HG03571 (cell line): ENCODE measurements around the gene ZFR.
"Not testable (repeated sequence)": the region's sequence is repeated elsewhere in the genome, so short reads cannot be mapped to it uniquely, and the experiment has no call there.

Experiments
- ATAC-seq: cut with Tn5 transposase; IDR thresholded peaks from one replicate; pipeline ENCODE4 v1.9.1; 2021; ENCODE audit not compliant: unreplicated experiment

The ZFR gene

GRCh38 chr5:32325062-32325461 lies 119.5 kb downstream of the ZFR start:
- ATAC-seq, result peak; percentile 48

GRCh38 chr5:32323741-32324140 lies 120.8 kb downstream of the ZFR start:
- no peak for ATAC-seq

DNA sequence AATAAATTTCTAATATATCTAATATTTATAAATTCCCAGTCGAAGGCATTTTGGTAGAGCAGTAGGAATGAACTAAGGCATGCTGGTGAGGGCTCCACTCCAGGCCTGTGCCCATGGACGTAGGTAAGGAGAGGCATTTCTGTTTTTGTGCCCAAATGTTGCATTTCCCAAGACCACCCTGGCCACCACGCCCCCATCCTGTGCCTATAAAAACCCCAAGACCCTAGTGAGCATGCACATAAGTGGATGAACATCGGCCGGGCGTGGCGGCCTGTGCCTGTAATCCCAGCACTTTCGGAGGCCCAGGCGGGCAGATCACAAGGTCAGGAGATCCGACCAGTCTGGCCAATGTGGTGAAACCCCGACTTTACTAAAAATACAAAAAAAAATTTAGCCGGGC lies 121.7 kb downstream of the ZFR start:
- no peak for ATAC-seq

GRCh38 chr5:32321787-32322186 lies 122.8 kb downstream of the ZFR start:
- ATAC-seq, result not testable (repeated sequence)

DNA sequence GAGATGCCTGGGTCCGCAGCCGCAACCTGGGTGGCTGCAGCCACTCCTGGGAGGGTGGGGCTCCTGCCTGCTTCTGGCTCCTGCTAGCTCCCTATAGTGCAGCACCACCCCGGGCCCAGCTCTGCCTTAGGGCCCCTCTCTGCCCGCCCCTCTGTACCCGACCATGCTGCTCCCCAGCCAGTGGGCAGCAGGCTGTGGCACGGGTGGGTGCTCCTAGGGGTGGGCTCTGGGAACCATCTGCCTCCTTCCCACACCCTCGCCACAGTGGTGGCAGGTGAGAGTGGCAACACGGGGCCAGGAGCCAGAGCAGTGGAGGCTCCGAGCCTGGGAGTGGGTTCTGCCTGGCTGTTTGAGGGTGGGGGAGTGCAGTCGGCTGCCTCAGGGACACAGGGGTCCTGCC lies 124.0 kb downstream of the ZFR start:
- no peak for ATAC-seq

- ATAC-seq, result no peak
These were observed 124.5 kb downstream of the ZFR start for GRCh38 chr5:32319926-32320543.

- ATAC-seq, result no peak
These were observed 125.1 kb downstream of the ZFR start for GRCh38 chr5:32319392-32319791.

- ATAC-seq, result no peak
These were observed 127.5 kb downstream of the ZFR start for GRCh38 chr5:32317041-32317440.

DNA sequence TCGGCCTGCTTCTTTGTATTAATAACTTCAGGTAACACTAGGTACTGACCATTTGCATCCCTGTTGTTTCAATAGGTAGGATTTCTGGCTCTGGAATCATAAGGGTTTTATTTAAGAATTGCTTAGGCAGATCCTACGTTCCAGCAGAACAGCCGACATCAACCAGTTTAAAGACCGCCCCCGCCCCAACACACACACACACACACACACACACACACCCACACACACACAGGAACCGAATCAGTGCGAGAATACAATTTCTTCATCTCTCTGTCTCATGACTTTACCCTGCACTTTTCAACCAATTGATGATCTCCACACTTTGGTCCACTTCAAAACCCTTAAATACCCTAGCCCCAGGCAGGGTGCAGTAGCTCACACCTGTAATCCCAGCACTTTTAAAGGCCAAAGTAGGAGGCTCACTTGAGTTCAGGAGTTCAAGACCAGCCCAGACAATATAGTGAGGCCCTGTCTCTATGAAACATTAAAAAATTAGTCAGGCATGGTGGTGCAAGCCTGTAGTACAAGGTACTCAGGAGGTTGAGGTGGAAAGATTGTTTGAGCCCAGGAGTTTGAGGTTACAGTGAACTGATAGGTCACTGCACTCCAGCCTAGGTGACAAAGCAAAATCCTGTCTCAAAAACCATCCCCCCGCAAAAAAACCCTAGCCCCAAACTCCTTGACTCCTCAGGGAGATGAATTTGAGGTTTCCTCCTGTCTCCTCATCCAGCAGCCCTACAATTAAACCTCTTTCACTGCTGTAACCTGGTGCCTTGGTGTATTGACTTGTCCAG lies 129.1 kb downstream of the ZFR start:
- ATAC-seq, result no peak

GRCh38 chr5:32314658-32315057 lies 129.9 kb downstream of the ZFR start:
- ATAC-seq, result no peak

GRCh38 chr5:32314152-32314488 lies 130.4 kb downstream of the ZFR start:
- not testable (repeated sequence) for ATAC-seq

- ATAC-seq, result peak; percentile 92
These were observed 131.8 kb downstream of the ZFR start, which contains the start of gene MTMR12 for GRCh38 chr5:32312595-32313332. MTMR12 (minus strand) TSS chr5:32312939; CDS start chr5:32312838, 101 bp downstream.

- ATAC-seq, result peak; percentile 21
These were observed 132.3 kb downstream of the ZFR start for GRCh38 chr5:32312197-32312594.

DNA sequence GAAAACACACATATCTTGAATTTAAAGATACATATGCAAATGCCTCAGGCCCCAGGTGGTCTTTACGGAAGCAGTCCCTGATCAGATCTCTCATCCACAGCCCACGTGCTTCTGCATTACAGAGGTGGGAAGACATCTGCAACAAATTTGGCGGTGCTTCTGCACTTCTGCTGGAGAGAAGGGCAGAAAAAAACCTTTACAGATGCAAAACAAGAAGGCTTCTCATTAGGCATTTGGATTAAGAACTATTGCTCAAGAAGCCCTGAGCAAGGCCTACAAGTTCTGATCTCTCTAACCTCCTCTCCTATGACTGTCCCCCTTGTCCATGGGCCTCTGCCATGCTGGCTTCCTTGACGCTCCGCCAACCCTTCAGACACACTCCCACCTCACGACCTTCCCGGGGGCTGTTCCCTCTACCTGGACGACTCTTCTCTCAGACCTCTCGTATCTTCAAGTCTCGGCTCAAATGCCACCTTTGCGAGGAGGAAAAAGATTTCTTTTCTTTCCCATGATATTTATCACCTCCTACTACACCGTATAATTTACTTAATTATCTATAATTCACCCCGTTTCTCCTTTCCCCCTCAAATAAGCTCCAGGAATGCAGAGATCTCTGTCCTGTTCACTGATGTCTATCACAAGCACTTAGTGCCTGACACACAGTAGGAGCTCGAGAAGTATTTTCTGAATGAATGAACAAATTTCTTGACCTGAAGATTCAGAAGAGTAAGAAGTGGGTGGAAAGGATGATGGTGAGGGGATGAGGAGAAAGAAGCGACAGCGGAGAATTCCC lies 132.9 kb downstream of the ZFR start:
- no peak for ATAC-seq

GRCh38 chr5:32309761-32310160 lies 134.8 kb downstream of the ZFR start:
- no peak for ATAC-seq

DNA sequence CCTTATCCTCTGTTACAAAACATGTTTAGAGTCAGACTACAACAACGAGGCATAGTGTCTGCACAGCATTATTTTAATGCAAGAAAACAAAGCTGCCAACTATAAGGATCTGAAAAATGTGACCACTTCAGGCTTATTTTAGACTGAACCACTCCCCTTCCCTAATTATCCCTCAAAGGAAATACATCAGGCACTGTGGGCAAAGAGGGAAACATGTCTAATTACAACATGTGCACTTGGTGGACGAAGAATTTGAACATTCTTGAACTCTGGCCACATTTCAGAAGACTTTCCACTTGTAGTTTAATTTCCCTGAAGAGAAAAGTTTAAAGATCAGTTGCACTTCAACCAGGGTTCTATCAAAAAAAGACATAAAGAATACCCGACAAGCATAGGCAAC lies 135.6 kb downstream of the ZFR start:
- no peak for ATAC-seq

DNA sequence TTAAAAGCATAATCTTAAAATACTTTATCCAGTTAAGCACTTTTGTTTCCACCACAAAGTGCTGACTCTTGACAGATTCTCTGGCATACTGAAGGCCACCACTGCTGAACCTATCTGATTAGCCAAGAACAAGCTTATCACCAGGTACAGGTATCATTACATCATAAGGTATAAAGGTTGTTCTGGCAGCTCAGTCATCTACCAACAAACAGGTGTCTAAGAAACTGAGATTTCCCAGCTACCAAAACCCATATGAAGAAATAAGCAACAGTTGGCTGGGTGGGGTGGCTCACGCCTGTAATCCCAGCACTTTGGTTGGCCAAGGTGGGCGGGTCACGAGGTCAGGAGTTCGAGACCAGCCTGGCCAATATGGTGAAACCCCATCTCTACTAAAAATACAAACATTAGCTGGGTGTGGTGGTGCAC lies 136.8 kb downstream of the ZFR start:
- no peak for ATAC-seq

- ATAC-seq, result no peak
These were observed 139.9 kb downstream of the ZFR start for GRCh38 chr5:32304622-32305021.
